Activated naive CD4-positive, alpha-beta T cell treated with anti-CD3 and anti-CD28 coated beads for 36 hours (primary cell): ENCODE measurements around the gene MAMSTR. TPM values are rescaled to one million over a fixed set of nuclear protein-coding genes. Genes with fewer than 3 reads are reported as not detected.
A peak's percentile ranks its signal among the peaks of the same experiment; 100 is the strongest.
"Not testable (repeated sequence)": the region's sequence is repeated elsewhere in the genome, so short reads cannot be mapped to it uniquely, and the experiment has no call there.

ENCODE experiments used
- CTCF ChIA-PET: fragments of 350-600 bp; sonication (Branson Sonifier 250); formaldehyde crosslinking; loops from one replicate; lab custom pipeline; 2021; ENCODE audit warnings: antibody characterized with exemption; lab: Charles Lee
- DNase-seq: peaks from one replicate; pipeline ENCODE4 v3.0.0-alpha.2; 2020
- H3K27ac Mint-ChIP-seq: one replicate; pipeline ENCODE4 v1.8.0; 2021; ENCODE audit warnings: mild to moderate bottlenecking, mixed read lengths
- H3K27me3 Mint-ChIP-seq: one replicate; pipeline ENCODE4 v1.8.0; 2021; ENCODE audit warnings: low read depth, mixed read lengths
- H3K36me3 Mint-ChIP-seq: one replicate; pipeline ENCODE4 v1.8.0; 2021; ENCODE audit warnings: low read depth, mixed read lengths
- H3K4me1 Mint-ChIP-seq: one replicate; pipeline ENCODE4 v1.8.0; 2021; ENCODE audit warnings: low read depth, mixed read lengths
- H3K4me3 Mint-ChIP-seq: one replicate; pipeline ENCODE4 v1.8.0; 2021; ENCODE audit warnings: mild to moderate bottlenecking, moderate library complexity, mixed read lengths
- H3K9me3 Mint-ChIP-seq: one replicate; pipeline ENCODE4 v1.8.0; 2021; ENCODE audit warnings: mixed read lengths
- intact Hi-C: fragments of 100-400 bp; cut with micrococcal nuclease; formaldehyde crosslinking; loops from one replicate; pipeline ENCODE4 v1.15.1; 2023
- total RNA-seq, 2 experiments: library from RNA; stranded (reverse); gene quantifications; one replicate each; pipeline ENCODE4 v1.2.3, GENCODE V29; 2021

The MAMSTR gene
- under 1 TPM; 0.44 to 0.57 TPM for total RNA-seq

GRCh38 chr19:48719263-48720171, at the start of gene MAMSTR:
TSS of gene MAMSTR (minus strand) at chr19:48719725. CDS start at chr19:48719031, 694 bp downstream.
- H3K4me3 Mint-ChIP-seq: peak within 1 kb of the TSS; percentile 82
- no peaks in the 10 kb centered on the region for H3K27me3 Mint-ChIP-seq
- intact Hi-C loops: no loop called here
- no peak for DNase-seq
- peak within 1 kb of the TSS; percentile 92 for H3K27ac Mint-ChIP-seq
- no peaks in the 10 kb centered on the region for H3K36me3 Mint-ChIP-seq
- CTCF ChIA-PET: no interaction called here
- H3K9me3 Mint-ChIP-seq: no peaks in the 10 kb centered on the region
- peaks cover 13% of the 10 kb centered on the region for H3K4me1 Mint-ChIP-seq

GRCh38 chr19:48768994-48769713, 49.6 kb upstream of the MAMSTR start:
- no peak for DNase-seq
- CTCF ChIA-PET: interaction anchor here (0.7 kb wide), 4 partner anchors 26 to 233 kb away, joined by 3 to 5 read pairs (median 3); no protein-coding TSS in a partner anchor
- intact Hi-C loops: no loop called here
- H3K9me3 Mint-ChIP-seq: no peaks in the 10 kb centered on the region
- H3K27ac Mint-ChIP-seq: no peak overlapping the region
- peaks cover 6% of the 10 kb centered on the region for H3K27me3 Mint-ChIP-seq
- no peak overlapping the region for H3K4me3 Mint-ChIP-seq
- no peaks in the 10 kb centered on the region for H3K36me3 Mint-ChIP-seq
- H3K4me1 Mint-ChIP-seq: no peaks in the 10 kb centered on the region

- CTCF ChIA-PET: interaction anchor here (0.7 kb wide), 1 partner anchor 233 kb away, joined by 5 read pairs; no protein-coding TSS in a partner anchor
- DNase-seq, H3K4me3 Mint-ChIP-seq, H3K27me3 Mint-ChIP-seq, H3K36me3 Mint-ChIP-seq, intact Hi-C loops, H3K9me3 Mint-ChIP-seq, H3K27ac Mint-ChIP-seq, H3K4me1 Mint-ChIP-seq: not testable (repeated sequence)
Measured at GRCh38 chr19:48768171-48768753, 48.7 kb upstream of the MAMSTR start.

GRCh38 chr19:48765816-48766215, 46.3 kb upstream of the MAMSTR start:
- H3K27me3 Mint-ChIP-seq, H3K9me3 Mint-ChIP-seq, H3K4me1 Mint-ChIP-seq, H3K27ac Mint-ChIP-seq, intact Hi-C loops, H3K36me3 Mint-ChIP-seq, DNase-seq, H3K4me3 Mint-ChIP-seq: not testable (repeated sequence)
- CTCF ChIA-PET: interaction anchor here (1.0 kb wide), 1 partner anchor 77 kb away, joined by 5 read pairs; no protein-coding TSS in a partner anchor

GRCh38 chr19:48760504-48761205, 41.1 kb upstream of the MAMSTR start:
- Mint-ChIP-seq H3K4me1 (peaks cover 5% of the 10 kb centered on the region), H3K27ac (no peak overlapping the region), H3K4me3 (no peak overlapping the region), H3K27me3 (peaks cover 7% of the 10 kb centered on the region), H3K9me3 (no peaks in the 10 kb centered on the region), H3K36me3 (no peaks in the 10 kb centered on the region)
- no peak for DNase-seq
- CTCF ChIA-PET: interaction anchor here (0.6 kb wide), 1 partner anchor 49 kb away, joined by 4 read pairs; no protein-coding TSS in a partner anchor
- intact Hi-C loops: no loop called here

GRCh38 chr19:48757741-48758144, 38.2 kb upstream of the MAMSTR start:
- Mint-ChIP-seq H3K4me3 (no peak overlapping the region), H3K36me3 (no peaks in the 10 kb centered on the region), H3K9me3 (no peaks in the 10 kb centered on the region), H3K27me3 (peaks cover 20% of the 10 kb centered on the region), H3K27ac (no peak overlapping the region), H3K4me1 (peaks cover 13% of the 10 kb centered on the region)
- DNase-seq: no peak
- intact Hi-C loops: no loop called here
- CTCF ChIA-PET: no interaction called here

GRCh38 chr19:48757089-48757675, 37.7 kb upstream of the MAMSTR start:
- CTCF ChIA-PET: no interaction called here
- H3K27ac Mint-ChIP-seq: no peak overlapping the region
- DNase-seq: no peak

GRCh38 chr19:48756686-48757085, 37.2 kb upstream of the MAMSTR start:
- intact Hi-C loops: no loop called here
- Mint-ChIP-seq H3K36me3 (no peaks in the 10 kb centered on the region), H3K4me1 (peaks cover 16% of the 10 kb centered on the region), H3K9me3 (no peaks in the 10 kb centered on the region), H3K27ac (no peak overlapping the region), H3K27me3 (peaks cover 24% of the 10 kb centered on the region), H3K4me3 (no peak overlapping the region)
- CTCF ChIA-PET: no interaction called here
- no peak for DNase-seq

More at GRCh38 chr19:48757089-48757675, 37.7 kb upstream of the MAMSTR start:
- no peak overlapping the region for H3K4me3 Mint-ChIP-seq
- H3K9me3 Mint-ChIP-seq: no peaks in the 10 kb centered on the region
- intact Hi-C loops: no loop called here
- H3K27me3 Mint-ChIP-seq: peaks cover 22% of the 10 kb centered on the region
- H3K36me3 Mint-ChIP-seq: no peaks in the 10 kb centered on the region
- H3K4me1 Mint-ChIP-seq: peaks cover 14% of the 10 kb centered on the region

- Mint-ChIP-seq H3K36me3 (no peaks in the 10 kb centered on the region), H3K27me3 (peaks cover 26% of the 10 kb centered on the region), H3K9me3 (no peaks in the 10 kb centered on the region), H3K27ac (no peak overlapping the region), H3K4me1 (peaks cover 18% of the 10 kb centered on the region), H3K4me3 (no peak overlapping the region)
- intact Hi-C loops: no loop called here
- DNase-seq: no peak
- CTCF ChIA-PET: interaction anchor here (0.7 kb wide), 1 partner anchor 39 kb away, joined by 3 read pairs; no protein-coding TSS in a partner anchor
Measured at GRCh38 chr19:48756212-48756611, 36.7 kb upstream of the MAMSTR start.

GRCh38 chr19:48755787-48756186, 36.3 kb upstream of the MAMSTR start:
- H3K4me1 Mint-ChIP-seq: peaks cover 19% of the 10 kb centered on the region
- DNase-seq: no peak
- intact Hi-C loops: no loop called here
- H3K27me3 Mint-ChIP-seq: peaks cover 27% of the 10 kb centered on the region
- H3K36me3 Mint-ChIP-seq: no peaks in the 10 kb centered on the region
- no peaks in the 10 kb centered on the region for H3K9me3 Mint-ChIP-seq
- no peak overlapping the region for H3K4me3 Mint-ChIP-seq
- CTCF ChIA-PET: interaction anchor here (0.7 kb wide), 1 partner anchor 40 kb away, joined by 3 read pairs; no protein-coding TSS in a partner anchor
- no peak overlapping the region for H3K27ac Mint-ChIP-seq

- intact Hi-C loops: no loop called here
- Mint-ChIP-seq H3K4me3 (no peak within 1 kb of the TSS), H3K27me3 (peaks cover 22% of the 10 kb centered on the region), H3K9me3 (no peaks in the 10 kb centered on the region), H3K4me1 (peaks cover 15% of the 10 kb centered on the region), H3K27ac (no peak within 1 kb of the TSS), H3K36me3 (no peaks in the 10 kb centered on the region)
- DNase-seq: no peak
- CTCF ChIA-PET: interaction anchor here (0.7 kb wide), 1 partner anchor 40 kb away, joined by 3 read pairs; no protein-coding TSS in a partner anchor
Measured at GRCh38 chr19:48755084-48755641, 35.6 kb upstream of the MAMSTR start, which contains the start of gene FGF21. TSS of gene FGF21 (plus strand) at chr19:48755524. CDS start at chr19:48756237, 713 bp downstream.
